ENCODE data around the gene TNP1. TPM values are rescaled to one million over a fixed set of nuclear protein-coding genes. Genes with fewer than 3 reads are reported as not detected.

Gene TNP1
- total and polyA plus RNA-seq, 2 donors (not counting 1 experiment from before 2014, with no cell fraction given) = not detected

DNA sequence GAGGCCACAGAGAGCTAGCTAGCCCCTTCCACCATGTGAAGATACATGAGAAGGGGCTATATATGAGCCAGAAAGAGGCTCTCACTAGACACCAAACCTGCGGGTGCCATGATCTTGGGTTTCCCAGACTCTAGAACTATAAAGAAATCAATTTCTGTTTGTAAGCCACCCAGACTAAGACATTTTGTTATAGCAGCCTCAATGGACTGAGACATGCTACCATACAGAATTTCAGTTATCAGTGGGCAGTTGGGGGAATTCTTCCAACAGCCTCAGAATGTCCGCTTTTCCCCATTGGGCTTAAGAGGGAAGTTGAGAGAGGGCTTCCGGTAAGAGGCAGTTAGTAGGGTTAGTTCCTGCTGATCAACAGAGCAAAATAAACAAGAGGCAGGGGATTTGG, 39.2 kb downstream of the TNP1 start:
- Histone ChIP-seq H3K79me2 (ENCODE audit: control insufficient read depth, insufficient read depth, low read length) (no peaks in the 10 kb centered on the region), H3K9me3 (ENCODE audit: control extremely low read depth in 1 of 3, control insufficient read depth in 2 of 3, insufficient read depth in 1 of 3, low read length in 2 of 3) (peaks cover 0 to 4% (median 0%) of the 10 kb centered on the region in 3 donors), H2AFZ (ENCODE audit: insufficient read depth, low read depth, low read length, poor library complexity, severe bottlenecking) (no peak overlapping the region), H3K36me3 (replicated peaks in 1 of 2; ENCODE audit: control extremely low read depth in 1 of 2, control insufficient read depth in 1 of 2, extremely low read depth in 1 of 2, insufficient read depth in 2 of 2, low read length in 1 of 2) (no peaks in the 10 kb centered on the region), H3K4me1 (ENCODE audit: control insufficient read depth in 2 of 2, insufficient read depth in 2 of 2, low read length in 2 of 2) (no peaks in the 10 kb centered on the region), H3K27me3 (replicated peaks in 1 of 4; ENCODE audit: control extremely low read depth in 1 of 4, control insufficient read depth in 3 of 4, insufficient read depth in 4 of 4, low read length in 3 of 4) (peaks cover 0 to 2% (median 0%) of the 10 kb centered on the region in 4 experiments), H3K4me3 (ENCODE audit: control extremely low read depth in 1 of 5, extremely low read depth in 1 of 5, insufficient read depth in 1 of 5, low read depth in 2 of 5, low read length in 4 of 5) (no peak overlapping the region), H3K4me2 (replicated peaks; ENCODE audit: low read depth, low read length, poor library complexity, severe bottlenecking) (no peak overlapping the region), H3K9ac (ENCODE audit: low read length) (no peak overlapping the region), H3K27ac (ENCODE audit: low read length in 2 of 2) (no peak overlapping the region), H4K20me1 (ENCODE audit: control insufficient read depth, insufficient read depth, low read length, poor library complexity, severe bottlenecking) (no peaks in the 10 kb centered on the region)
- intact Hi-C loops (cut with micrococcal nuclease) = no loop called here
- DNase-seq = no peak
- TF ChIP-seq, protein P1, sequence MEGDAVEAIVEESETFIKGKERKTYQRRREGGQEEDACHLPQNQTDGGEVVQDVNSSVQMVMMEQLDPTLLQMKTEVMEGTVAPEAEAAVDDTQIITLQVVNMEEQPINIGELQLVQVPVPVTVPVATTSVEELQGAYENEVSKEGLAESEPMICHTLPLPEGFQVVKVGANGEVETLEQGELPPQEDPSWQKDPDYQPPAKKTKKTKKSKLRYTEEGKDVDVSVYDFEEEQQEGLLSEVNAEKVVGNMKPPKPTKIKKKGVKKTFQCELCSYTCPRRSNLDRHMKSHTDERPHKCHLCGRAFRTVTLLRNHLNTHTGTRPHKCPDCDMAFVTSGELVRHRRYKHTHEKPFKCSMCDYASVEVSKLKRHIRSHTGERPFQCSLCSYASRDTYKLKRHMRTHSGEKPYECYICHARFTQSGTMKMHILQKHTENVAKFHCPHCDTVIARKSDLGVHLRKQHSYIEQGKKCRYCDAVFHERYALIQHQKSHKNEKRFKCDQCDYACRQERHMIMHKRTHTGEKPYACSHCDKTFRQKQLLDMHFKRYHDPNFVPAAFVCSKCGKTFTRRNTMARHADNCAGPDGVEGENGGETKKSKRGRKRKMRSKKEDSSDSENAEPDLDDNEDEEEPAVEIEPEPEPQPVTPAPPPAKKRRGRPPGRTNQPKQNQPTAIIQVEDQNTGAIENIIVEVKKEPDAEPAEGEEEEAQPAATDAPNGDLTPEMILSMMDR (IDR thresholded peaks at IDR 0.05) = no peak
- TF ChIP-seq EZH2 (IDR thresholded peaks at IDR 0.05; ENCODE audit: borderline replicate concordance, insufficient read depth, low read depth, low read length, poor library complexity, severe bottlenecking) = no peak
- POLR2A ChIA-PET = no interaction called here
- Mint-ChIP-seq H3K4me3 (no peak overlapping the region), H3K9me3 (ENCODE audit: insufficient read depth) (no peaks in the 10 kb centered on the region), H3K27ac (no peak overlapping the region), H3K4me1 (no peaks in the 10 kb centered on the region), H3K27me3 (peaks cover 9% of the 10 kb centered on the region)
- CTCF ChIA-PET = no interaction called here
- ATAC-seq (ENCODE audit: low read depth) = no peak
- 88% methylated on average over 2 of the region's 3 CpGs for WGBS (ENCODE audit: insufficient coverage)

DNA sequence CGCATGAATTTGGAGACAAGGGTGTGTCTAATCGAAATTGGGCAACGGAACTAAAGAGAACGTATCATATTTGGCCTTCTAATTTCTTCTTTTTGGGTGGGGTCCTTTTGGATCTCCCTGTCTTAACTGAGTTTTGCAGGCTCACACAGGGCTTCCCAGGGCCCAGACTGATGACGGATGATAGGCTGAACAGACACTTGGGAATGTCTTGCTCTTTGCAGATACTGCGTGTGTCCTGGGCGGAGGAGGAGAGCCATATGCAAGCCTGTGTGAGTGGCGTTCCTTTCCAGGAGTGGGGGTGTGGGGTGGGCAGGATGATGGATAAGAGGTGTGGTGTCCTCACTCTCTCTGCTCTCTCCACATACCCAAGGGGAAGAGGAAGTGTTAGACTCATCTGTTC, 40.1 kb downstream of the TNP1 start:
- no peak overlapping the region for H3K4me2 ChIP-seq (replicated peaks; ENCODE audit: low read depth, low read length, poor library complexity, severe bottlenecking)
- Mint-ChIP-seq H3K4me3 (no peak overlapping the region), H3K27me3 (peaks cover 18% of the 10 kb centered on the region), H3K9me3 (ENCODE audit: insufficient read depth) (no peaks in the 10 kb centered on the region), H3K4me1 (no peaks in the 10 kb centered on the region), H3K27ac (no peak overlapping the region)
- CTCF ChIA-PET = no interaction called here
- WGBS (ENCODE audit: insufficient coverage) = 99% methylated on average over 7 of the region's 8 CpGs
- no peaks in the 10 kb centered on the region for H3K4me1 ChIP-seq (ENCODE audit: control insufficient read depth in 2 of 2, insufficient read depth in 2 of 2, low read length in 2 of 2)
- H4K20me1 ChIP-seq (ENCODE audit: control insufficient read depth, insufficient read depth, low read length, poor library complexity, severe bottlenecking) = no peaks in the 10 kb centered on the region
- intact Hi-C loops (cut with micrococcal nuclease) = no loop called here
- TF ChIP-seq, protein P1 (IDR thresholded peaks at IDR 0.05) = no peak
- no peak for TF ChIP-seq EZH2 (IDR thresholded peaks at IDR 0.05; ENCODE audit: borderline replicate concordance, insufficient read depth, low read depth, low read length, poor library complexity, severe bottlenecking)
- H3K27ac ChIP-seq (ENCODE audit: low read length in 2 of 2) = no peak overlapping the region
- H3K4me3 ChIP-seq (ENCODE audit: control extremely low read depth in 1 of 5, extremely low read depth in 1 of 5, insufficient read depth in 1 of 5, low read depth in 2 of 5, low read length in 4 of 5) = no peak overlapping the region
- no peak overlapping the region for H3K9ac ChIP-seq (ENCODE audit: low read length)
- no peaks in the 10 kb centered on the region for H3K36me3 ChIP-seq (replicated peaks in 1 of 2; ENCODE audit: control extremely low read depth in 1 of 2, control insufficient read depth in 1 of 2, extremely low read depth in 1 of 2, insufficient read depth in 2 of 2, low read length in 1 of 2)
- DNase-seq = no peak
- POLR2A ChIA-PET = no interaction called here
- H3K27me3 ChIP-seq (replicated peaks in 1 of 4; ENCODE audit: control extremely low read depth in 1 of 4, control insufficient read depth in 3 of 4, insufficient read depth in 4 of 4, low read length in 3 of 4) = peaks cover 0 to 2% (median 0%) of the 10 kb centered on the region in 4 experiments
- H3K9me3 ChIP-seq (ENCODE audit: control extremely low read depth in 1 of 3, control insufficient read depth in 2 of 3, insufficient read depth in 1 of 3, low read length in 2 of 3) = peaks cover 0 to 4% (median 0%) of the 10 kb centered on the region in 3 donors
- ATAC-seq (ENCODE audit: low read depth) = no peak
- no peaks in the 10 kb centered on the region for H3K79me2 ChIP-seq (ENCODE audit: control insufficient read depth, insufficient read depth, low read length)
- no peak overlapping the region for H2AFZ ChIP-seq (ENCODE audit: insufficient read depth, low read depth, low read length, poor library complexity, severe bottlenecking)

Measured in B cell (primary cell).